Calu3 (cell line): ENCODE results near the gene ZNF443. TPM values are rescaled to one million over a fixed set of nuclear protein-coding genes. Genes with fewer than 3 reads are reported as not detected.
"Not testable (repeated sequence)": the region's sequence is repeated elsewhere in the genome, so short reads cannot be mapped to it uniquely, and the experiment has no call there.

Experiments
- BruUV-seq: library from RNA; stranded (reverse); fragments of 400-500 nt; replicated peaks from 2 replicates; lab custom pipeline; 2021; lab: Mats Ljungman, UMichigan
- CTCF ChIA-PET: fragments of 300-600 bp; sonication (Branson Sonifier 250); formaldehyde crosslinking; loops from one replicate; lab custom pipeline; 2022; ENCODE audit warnings: antibody characterized with exemption; lab: Charles Lee
- DNase-seq: peaks from one replicate; pipeline ENCODE4 v3.0.0; 2022
- H3K27ac Mint-ChIP-seq: one replicate; pipeline ENCODE4 v1.8.0; 2022; ENCODE audit warnings: mixed read lengths; ENCODE audit not compliant: unreplicated experiment
- H3K27me3 Mint-ChIP-seq: one replicate; pipeline ENCODE4 v1.8.0; 2022; ENCODE audit warnings: mixed read lengths; ENCODE audit not compliant: unreplicated experiment
- H3K36me3 Mint-ChIP-seq: one replicate; pipeline ENCODE4 v1.8.0; 2022; ENCODE audit warnings: mild to moderate bottlenecking, moderate library complexity, mixed read lengths; ENCODE audit not compliant: insufficient read depth, unreplicated experiment
- H3K4me1 Mint-ChIP-seq: one replicate; pipeline ENCODE4 v1.8.0; 2022; ENCODE audit warnings: mild to moderate bottlenecking, low read depth, mixed read lengths; ENCODE audit not compliant: unreplicated experiment
- H3K4me3 Mint-ChIP-seq: one replicate; pipeline ENCODE4 v1.8.0; 2022; ENCODE audit warnings: mild to moderate bottlenecking, low read depth, moderate library complexity, mixed read lengths; ENCODE audit not compliant: unreplicated experiment
- H3K9me3 Mint-ChIP-seq: one replicate; pipeline ENCODE4 v1.8.0; 2022; ENCODE audit warnings: low read depth, mixed read lengths; ENCODE audit not compliant: unreplicated experiment
- CTCF ChIP-seq: fragments of 200-600 bp; IDR thresholded peaks from one replicate; pipeline ENCODE4 v1.8.0; 2022; ENCODE audit warnings: antibody characterized with exemption; ENCODE audit not compliant: unreplicated experiment
- intact Hi-C: fragments of 100-400 bp; cut with micrococcal nuclease; formaldehyde crosslinking; loops from one replicate; pipeline ENCODE4 v1.10.0; 2022; ENCODE audit not compliant: unreplicated experiment
- total RNA-seq: library from RNA; stranded (reverse); gene quantifications from 2 replicates; pipeline ENCODE4 v1.2.3, GENCODE V29; 2022

ZNF443 gene
- total RNA-seq, 1 experiment from 2014 or later = 7.5 TPM

GRCh38 chr19:12453495-12453894 is 12.7 kb upstream of the ZNF443 start:
- no TSS peak for BruUV-seq
- no peak overlapping the region for H3K27ac Mint-ChIP-seq
- TF ChIP-seq CTCF = no peak
- no peaks in the 10 kb centered on the region for H3K4me1 Mint-ChIP-seq
- DNase-seq = peak; percentile 32
- intact Hi-C loops = no loop called here
- no peaks in the 10 kb centered on the region for H3K36me3 Mint-ChIP-seq
- no peak overlapping the region for H3K4me3 Mint-ChIP-seq
- H3K9me3 Mint-ChIP-seq = peaks cover 8% of the 10 kb centered on the region
- CTCF ChIA-PET = no interaction called here
- no peaks in the 10 kb centered on the region for H3K27me3 Mint-ChIP-seq

- BruUV-seq = no TSS peak
- CTCF ChIA-PET = no interaction called here
- no peaks in the 10 kb centered on the region for H3K27me3 Mint-ChIP-seq
- no peak for TF ChIP-seq CTCF
- no peaks in the 10 kb centered on the region for H3K4me1 Mint-ChIP-seq
- no peak for DNase-seq
- H3K27ac Mint-ChIP-seq = no peak overlapping the region
- H3K9me3 Mint-ChIP-seq = peaks cover 8% of the 10 kb centered on the region
- H3K4me3 Mint-ChIP-seq = no peak overlapping the region
- no peaks in the 10 kb centered on the region for H3K36me3 Mint-ChIP-seq
- intact Hi-C loops = no loop called here
Measured at GRCh38 chr19:12450844-12451243, 10.0 kb upstream of the ZNF443 start.

- Mint-ChIP-seq H3K27ac (no peak overlapping the region), H3K27me3 (no peaks in the 10 kb centered on the region)
- CTCF ChIA-PET = no interaction called here
Measured at GRCh38 chr19:12448808-12449207, 8.0 kb upstream of the ZNF443 start.

GRCh38 chr19:12439686-12440540 is 908 bp downstream of the ZNF443 start:
- H3K27me3 Mint-ChIP-seq, CTCF ChIA-PET, BruUV-seq, H3K4me1 Mint-ChIP-seq, intact Hi-C loops: not testable (repeated sequence)
- Mint-ChIP-seq H3K9me3 (peaks cover 12% of the 10 kb centered on the region), H3K27ac (peak overlapping the region; percentile 94), H3K4me3 (peak overlapping the region; percentile 96), H3K36me3 (peaks cover 26% of the 10 kb centered on the region)
- peak; percentile 24 for DNase-seq

More at GRCh38 chr19:12448808-12449207, 8.0 kb upstream of the ZNF443 start:
- Mint-ChIP-seq H3K36me3 (no peaks in the 10 kb centered on the region), H3K9me3 (peaks cover 15% of the 10 kb centered on the region), H3K4me3 (no peak overlapping the region), H3K4me1 (no peaks in the 10 kb centered on the region)
- BruUV-seq = no TSS peak
- TF ChIP-seq CTCF = no peak
- no peak for DNase-seq
- intact Hi-C loops = no loop called here

- H3K4me1 Mint-ChIP-seq, H3K4me3 Mint-ChIP-seq, H3K27ac Mint-ChIP-seq, DNase-seq, H3K36me3 Mint-ChIP-seq, H3K27me3 Mint-ChIP-seq, H3K9me3 Mint-ChIP-seq, intact Hi-C loops, CTCF ChIA-PET, BruUV-seq: not testable (repeated sequence)
Measured at GRCh38 chr19:12430726-12431299, 10.0 kb downstream of the ZNF443 start.
